ENCODE results near the gene SGIP1. TPM values are rescaled to one million over a fixed set of nuclear protein-coding genes. Genes with fewer than 3 reads are reported as not detected.

The SGIP1 gene
- polyA plus RNA-seq, 3 donors = 9.6 to 13.8 (median 13.1) TPM

DNA sequence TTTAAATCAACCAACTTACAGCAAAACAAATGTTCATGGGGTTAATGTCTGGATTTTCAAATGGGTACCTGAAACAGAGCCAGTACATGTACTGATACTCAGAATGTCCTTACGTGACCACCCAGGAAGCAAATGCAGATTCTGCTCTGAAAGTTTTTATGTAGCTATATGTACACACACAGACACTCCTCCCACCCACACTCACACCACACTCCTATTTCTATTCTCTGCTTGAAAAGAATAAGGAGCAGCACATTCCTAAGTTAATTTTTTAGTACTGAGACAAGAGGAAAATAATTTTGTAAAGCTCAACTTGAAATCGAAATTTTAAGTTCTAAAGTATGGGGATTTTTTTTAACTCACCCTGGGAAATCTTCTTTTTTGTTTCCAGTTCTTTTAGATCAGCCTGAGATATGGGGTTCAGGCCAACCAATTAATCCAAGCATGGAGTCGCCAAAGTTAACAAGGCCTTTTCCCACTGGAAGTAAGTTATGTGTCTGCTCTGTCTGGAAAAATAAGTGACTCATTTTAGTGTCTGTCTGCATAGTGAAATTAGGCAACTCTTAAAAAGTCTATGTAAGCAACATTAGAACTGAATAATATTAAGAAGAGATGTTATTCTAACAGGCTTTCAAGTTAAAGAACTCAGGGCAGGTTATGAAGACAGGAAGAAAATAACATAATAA, 142.8 kb downstream of the SGIP1 start:
- DNase-seq (ENCODE audit: low read depth in 3 of 3, low spot score in 2 of 3) = peak in 1 of 3 donors; percentile 9

DNA sequence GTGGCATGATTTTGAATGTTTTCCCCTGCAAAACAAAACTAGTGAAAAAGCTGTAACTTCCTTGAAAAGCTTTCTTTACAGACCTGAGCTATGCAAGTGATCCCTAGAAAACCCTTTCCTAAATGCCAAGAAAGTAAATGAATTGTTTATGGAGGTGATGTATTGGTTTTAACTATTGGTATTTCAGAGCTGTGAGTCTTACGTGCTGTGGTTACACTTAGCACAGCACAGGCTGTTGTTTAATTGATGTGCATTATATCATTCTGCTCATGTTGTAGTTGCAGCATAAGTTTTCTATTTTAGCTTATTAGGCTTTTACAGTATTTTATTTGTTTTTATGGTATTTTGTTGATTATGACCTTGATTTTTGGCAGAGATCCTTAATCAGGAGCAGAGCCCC, 144.2 kb downstream of the SGIP1 start:
- DNase-seq (ENCODE audit: low read depth in 3 of 3, low spot score in 2 of 3) = no peak

DNA sequence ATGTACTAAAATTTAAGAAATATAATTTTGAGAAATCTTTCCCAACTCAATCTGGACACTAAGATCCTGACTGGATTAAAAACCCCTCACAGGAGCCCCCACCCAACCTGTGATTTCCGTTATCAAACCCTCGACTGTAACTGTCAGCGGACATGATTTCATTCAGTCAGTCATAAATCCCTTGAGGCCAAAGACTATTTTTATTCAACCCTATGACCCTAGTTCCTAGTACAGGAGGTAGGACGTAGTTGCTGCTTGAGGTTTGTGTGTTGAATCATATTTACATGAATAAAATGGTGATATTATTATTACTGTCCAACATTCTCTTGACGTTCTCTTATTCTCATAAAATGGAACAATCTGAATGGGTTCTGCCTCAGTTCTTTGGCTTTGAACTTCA, 145.2 kb downstream of the SGIP1 start:
- no peak for DNase-seq (ENCODE audit: low read depth in 3 of 3, low spot score in 2 of 3)

DNA sequence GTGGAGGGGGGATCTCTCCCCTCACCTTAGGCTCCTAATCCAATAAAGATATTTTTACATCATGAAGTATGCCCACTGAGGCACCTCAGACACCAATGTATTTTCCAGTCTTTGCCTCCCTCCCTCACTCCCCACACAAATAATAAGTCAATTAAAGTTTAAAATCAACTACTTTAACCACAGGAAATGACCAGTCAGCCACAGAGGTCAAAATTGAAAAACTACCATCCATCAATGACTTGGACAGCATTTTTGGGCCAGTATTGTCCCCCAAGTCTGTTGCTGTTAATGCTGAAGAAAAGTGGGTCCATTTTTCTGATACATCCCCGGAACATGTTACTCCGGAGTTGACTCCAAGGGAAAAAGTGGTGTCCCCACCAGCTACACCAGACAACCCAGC, 147.7 kb downstream of the SGIP1 start:
- DNase-seq (ENCODE audit: low read depth in 3 of 3, low spot score in 2 of 3) = no peak

DNA sequence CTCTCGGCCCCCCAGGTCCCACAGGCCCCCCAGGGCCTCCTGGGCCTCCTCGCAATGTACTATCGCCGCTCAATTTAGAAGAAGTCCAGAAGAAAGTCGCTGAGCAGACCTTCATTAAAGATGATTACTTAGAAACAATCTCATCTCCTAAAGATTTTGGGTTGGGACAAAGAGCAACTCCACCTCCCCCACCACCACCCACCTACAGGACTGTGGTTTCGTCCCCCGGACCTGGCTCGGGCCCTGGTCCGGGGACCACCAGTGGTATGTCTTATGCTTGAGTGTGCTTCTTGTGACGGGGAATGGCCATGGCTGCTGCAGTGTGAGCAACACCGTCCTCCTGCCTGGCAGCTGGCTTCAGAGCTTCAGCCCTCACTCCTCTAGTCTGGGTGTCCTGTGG, 148.2 kb downstream of the SGIP1 start:
- DNase-seq (ENCODE audit: low read depth in 3 of 3, low spot score in 2 of 3) = no peak

DNA sequence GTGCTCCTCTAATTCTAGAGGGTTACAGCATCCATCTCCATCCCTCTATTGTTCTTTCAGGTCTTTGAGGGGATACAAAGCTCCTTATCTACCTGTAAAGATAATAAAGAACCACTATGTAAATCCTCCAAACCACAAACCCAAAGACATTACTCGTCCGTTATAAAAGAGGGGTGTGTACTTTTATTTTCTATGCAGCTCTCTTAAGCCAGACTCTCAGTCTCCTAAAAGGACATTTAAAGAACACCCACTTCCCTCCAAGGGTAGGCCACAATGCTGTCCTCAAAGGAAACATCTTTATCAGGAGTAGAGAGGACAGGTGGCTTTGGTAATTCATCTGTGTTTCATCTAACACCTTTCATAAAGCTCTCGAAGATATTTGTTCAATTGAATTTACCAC, 150.4 kb downstream of the SGIP1 start:
- DNase-seq (ENCODE audit: low read depth in 3 of 3, low spot score in 2 of 3) = no peak

DNA sequence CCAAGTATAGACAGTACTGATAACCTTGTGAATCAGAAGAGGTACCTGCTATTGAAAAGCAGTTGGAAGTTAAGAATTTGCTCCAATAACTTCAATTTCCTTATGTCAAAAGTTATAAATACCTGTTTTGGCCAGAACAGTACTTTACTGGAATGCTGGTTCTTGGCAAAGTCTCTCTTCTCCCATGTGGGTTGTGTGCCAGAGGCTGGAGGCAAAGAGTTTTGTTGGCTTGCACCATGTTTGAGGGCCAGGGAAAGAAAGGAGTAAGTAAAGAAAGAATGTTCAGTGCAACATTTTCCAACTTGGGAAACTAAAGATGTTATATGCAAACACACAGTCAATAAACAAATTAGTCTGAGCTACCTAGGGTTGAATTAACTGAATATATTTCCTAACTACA, 151.3 kb downstream of the SGIP1 start:
- DNase-seq (ENCODE audit: low read depth in 3 of 3, low spot score in 2 of 3) = no peak

DNA sequence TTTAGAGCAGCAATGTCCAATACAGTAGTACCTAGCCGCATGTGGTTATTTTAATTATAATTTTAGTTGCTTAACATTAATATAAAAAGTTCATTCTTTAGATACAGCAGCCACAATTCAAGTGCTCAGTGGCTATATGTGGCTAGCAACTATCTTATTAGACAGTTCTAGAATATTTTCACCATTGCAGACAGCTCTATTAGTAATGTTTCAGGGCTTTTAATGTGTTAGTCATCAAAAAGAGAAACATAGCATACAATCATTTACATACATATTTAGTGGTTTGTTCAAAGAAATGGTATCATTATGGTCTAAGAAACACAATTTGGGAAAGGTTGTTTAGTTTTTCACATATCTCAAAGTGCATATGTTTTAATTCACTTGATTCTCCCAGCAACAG, 151.7 kb downstream of the SGIP1 start:
- no peak for DNase-seq (ENCODE audit: low read depth in 3 of 3, low spot score in 2 of 3)

DNA sequence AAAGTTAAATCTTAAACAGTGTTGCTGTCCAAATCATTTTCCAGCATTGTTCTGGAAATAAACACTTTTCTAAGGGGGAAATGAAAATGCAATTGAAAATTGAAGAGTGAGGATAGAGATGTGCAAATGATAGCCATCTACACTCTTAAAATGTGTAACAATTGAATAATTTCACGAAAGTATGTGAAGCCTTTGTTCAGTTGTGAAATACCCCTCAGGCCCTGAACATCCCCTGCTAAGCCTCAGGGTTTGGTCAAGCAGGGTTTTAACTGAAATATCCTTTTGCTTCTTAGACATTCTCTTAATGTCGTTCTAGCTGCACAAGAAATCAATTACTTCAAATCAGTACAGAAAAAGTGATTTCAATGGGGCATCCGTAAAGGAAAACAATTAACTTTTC, 152.5 kb downstream of the SGIP1 start:
- DNase-seq (ENCODE audit: low read depth in 3 of 3, low spot score in 2 of 3) = no peak

DNA sequence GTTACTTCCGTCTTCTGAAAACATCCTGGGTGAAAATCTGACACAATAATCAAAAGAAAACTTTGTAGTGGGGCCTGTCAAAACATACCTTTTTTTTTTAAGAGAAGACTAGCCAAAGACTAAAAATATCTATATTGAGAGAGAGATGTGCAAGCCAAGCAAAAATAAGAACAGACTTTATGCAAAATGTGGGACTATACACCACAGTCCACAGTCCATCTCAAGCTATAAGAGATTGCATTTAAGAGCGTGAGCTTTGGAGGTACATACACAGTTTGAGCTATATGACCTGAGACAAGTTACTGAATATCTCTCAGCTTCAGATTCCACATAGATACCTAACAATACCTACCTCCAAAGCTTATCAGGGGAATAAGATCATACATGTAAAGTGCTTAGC, 153.4 kb downstream of the SGIP1 start:
- no peak for DNase-seq (ENCODE audit: low read depth in 3 of 3, low spot score in 2 of 3)

DNA sequence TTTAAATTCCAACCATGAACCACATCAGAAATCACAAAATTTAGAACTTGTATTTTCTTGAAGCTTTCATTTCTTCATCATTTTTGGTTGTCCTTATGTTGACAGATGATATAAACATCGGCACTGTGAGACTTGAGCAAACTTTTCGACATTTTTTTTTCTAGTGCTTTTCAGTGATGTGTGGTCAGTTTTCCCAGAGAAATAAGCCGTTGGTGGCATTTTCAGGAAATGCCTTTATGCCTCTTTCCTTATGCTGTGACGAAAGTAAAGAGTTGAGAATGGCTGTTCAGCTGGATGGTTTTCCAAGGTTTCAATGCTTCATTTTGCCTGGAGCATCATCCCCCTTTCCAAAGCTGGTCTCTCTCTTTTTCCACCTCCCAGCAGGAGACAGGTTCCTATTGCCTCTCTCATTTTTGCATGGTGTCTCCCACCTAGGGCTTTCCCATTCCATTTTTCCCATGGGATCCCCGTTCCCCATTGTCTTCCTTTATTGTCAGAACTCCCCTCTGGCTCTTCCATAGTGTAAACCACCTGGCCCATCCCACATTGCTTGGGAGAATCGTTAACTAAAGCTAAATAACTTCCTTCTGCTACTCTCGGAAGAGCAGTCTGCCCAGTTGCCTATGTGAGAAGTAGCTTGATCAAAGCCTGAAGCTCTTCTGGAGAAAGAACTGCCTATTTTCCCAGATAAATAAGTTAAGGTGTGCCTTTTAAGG, 156.9 kb downstream of the SGIP1 start:
- no peak for DNase-seq (ENCODE audit: low read depth in 3 of 3, low spot score in 2 of 3)

DNA sequence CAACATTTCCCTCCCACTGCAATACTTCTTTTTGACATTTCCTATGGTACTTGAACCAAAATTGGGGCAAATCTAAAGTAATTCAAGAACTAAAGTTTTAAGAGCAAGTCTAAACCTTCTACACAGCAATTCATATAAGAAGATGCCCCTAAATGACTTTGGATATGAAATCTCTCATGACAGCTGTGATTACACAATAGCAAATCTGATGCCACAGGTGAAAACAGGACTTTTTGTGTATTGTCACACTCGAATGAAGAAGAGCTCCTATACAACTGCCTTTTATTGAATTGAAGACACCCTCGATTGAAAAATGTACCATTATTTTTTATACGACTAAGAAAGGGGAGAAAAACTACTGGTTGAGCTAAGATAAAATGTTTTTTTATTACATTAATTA, 158.7 kb downstream of the SGIP1 start:
- no peak for DNase-seq (ENCODE audit: low read depth in 3 of 3, low spot score in 2 of 3)

DNA sequence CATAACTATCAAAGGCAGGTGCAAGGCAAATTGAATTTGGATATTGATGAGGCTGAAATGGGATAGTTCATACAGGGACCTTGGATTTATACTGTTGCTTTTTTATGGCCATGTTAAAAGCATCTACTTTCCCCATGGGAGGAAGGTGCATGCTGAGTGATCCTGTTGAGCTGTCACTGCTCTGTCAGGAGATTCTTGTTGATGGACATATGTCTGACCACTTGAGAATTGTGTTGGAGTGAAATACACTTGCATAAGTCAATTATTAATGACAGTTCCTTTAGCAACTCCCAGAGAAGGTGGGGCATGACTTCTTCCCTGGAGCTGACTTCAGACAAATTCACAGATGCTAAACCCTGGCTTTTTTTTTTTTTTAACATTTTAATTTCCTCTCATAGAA, 159.9 kb downstream of the SGIP1 start:
- no peak for DNase-seq (ENCODE audit: low read depth in 3 of 3, low spot score in 2 of 3)

DNA sequence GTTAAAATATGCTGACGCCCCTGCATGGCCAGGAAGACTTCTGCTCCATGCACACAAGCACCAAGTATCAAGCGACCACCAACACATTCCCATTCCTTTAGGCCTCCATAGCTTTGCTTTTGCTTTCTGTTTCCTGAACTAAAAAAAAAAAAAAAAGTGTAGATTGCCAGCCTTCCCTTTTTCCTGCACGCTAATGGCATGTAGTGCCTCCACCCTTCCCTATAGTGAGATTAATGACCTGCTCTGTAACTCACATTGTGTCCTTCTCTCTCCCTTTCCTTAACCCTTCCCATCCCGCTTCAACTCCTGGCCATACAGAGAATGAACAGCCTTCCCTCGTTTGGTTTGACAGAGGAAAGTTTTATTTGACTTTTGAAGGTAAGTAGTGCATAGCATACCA, 161.2 kb downstream of the SGIP1 start:
- DNase-seq (ENCODE audit: low read depth in 3 of 3, low spot score in 2 of 3) = no peak

DNA sequence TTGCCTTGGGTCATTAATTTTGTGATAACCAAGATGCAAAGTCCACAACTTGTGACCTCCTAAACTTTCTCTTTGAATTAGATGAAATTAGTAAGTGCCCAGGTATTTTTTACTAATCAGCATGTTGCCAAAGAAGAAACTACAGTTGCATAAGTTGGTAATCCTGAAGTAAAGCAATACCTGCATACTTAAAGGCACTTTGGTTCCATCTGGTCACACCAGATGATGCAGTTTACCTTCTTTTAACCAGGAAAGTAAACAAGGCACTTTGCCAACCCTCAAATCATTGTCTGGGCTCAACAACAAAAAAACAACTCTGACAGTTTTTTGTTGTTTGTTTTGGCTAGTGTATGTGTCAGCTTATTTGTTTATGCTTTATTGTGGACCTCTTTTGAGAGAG, 162.8 kb downstream of the SGIP1 start:
- no peak for DNase-seq (ENCODE audit: low read depth in 3 of 3, low spot score in 2 of 3)

DNA sequence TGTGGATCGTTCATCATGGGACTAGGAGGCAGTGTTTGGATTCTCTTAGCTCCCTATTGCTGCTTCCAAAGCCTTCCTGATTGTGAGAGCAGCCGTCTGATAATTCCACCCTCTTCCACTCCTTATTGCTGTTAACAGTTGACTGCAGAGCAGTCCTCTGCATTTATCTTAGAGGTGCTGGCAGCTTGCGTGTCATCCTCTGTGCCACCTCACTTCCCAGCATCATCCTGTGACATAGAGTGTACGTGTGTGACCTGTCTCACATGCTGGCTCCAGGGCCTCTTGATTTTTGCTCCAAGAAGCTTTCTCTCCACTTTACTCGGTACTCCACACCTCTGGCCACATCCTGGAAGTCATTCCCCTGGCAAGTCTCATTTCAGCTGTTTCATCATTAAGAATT, 165.3 kb downstream of the SGIP1 start:
- DNase-seq (ENCODE audit: low read depth in 3 of 3, low spot score in 2 of 3) = no peak

DNA sequence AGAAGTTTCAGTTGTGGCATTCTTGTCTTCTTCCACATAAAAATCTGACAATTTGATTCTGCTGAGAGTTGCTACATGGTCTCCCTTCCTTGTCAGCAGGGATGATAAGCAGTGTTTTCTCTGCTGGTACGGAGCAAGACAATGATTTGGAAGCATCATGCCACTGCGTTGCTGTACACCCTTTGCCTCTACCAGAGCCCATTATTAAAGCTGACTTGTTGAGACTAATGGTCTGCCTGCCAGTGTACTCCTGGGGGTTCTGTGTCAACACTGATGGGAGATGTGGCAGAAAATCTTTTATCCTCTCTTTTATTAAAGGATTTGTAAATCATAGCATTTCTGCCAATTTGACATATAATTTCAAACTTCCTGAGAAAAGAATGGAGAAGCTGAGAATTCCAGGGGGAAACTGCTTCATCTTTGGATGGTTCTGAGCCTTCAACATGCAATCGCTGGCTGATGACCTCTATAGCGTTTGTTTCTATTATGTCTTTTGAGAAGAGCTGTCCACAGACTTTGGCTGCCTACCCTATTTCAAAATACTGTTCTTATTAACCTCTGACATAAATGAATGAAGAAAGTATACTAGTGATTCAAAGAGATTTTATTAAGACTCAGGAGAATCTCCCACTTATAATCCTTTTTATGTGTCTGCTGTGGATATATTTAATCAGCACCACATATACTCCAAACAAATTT, 170.4 kb downstream of the SGIP1 start:
- no peak for DNase-seq (ENCODE audit: low read depth in 3 of 3, low spot score in 2 of 3)

DNA sequence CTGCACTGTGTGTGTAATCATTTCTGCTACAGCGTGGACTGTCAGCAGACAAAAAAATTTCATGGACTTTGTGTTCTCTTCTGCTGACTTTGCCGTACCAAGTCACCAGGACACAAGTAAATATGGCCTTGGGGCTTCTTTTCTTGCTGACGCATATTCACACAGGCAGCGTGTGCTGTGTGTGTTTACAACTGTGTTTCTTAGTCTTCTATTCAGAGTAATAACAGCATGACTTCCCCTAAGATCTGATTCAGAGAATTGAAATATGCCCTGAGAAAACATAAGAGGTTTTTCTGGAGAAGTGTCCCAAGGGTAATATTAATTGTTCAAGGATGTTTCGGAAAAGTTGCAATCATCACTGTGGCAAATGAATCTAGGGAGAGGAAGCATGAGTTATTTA, 171.2 kb downstream of the SGIP1 start:
- DNase-seq (ENCODE audit: low read depth in 3 of 3, low spot score in 2 of 3) = no peak

DNA sequence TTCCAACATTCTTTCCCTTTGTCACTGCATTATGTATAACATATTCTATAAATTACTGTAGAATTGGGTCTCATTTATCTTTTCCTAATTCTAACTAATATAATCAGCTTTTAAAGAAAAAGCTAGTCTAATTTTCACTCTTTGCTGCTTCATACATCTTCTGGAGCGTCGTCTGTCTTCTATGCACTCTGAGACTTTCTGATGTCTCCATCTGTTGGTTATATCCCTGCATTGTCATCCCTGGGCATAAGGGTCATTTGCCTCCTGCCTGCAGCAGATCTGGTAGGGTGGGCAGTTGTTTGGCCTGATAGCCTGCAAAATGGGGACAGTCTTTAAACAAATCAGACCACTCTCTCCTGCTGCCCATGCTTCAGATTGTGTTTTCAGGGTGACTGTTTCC, 177.5 kb downstream of the SGIP1 start:
- no peak for DNase-seq (ENCODE audit: low read depth in 3 of 3, low spot score in 2 of 3)

DNA sequence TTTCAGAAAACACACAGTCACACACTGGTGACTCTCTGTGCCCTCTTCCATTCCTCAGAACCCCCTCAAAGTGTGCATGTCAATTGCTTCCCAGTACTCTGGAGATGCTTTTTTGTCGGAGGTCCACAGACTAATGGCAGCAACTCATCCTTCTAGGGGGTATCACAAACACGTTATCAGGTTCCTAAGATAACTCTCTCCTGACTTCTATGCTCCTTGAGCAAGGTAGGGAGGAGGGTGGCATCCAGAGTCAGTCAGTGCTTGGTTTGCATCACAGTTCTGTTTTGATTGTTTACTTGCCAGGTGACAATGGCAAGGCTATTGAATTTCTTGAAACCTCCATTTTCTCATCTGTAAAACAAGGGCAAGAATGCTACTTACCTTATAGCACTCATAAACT, 178.9 kb downstream of the SGIP1 start:
- DNase-seq (ENCODE audit: low read depth in 3 of 3, low spot score in 2 of 3) = no peak

DNA sequence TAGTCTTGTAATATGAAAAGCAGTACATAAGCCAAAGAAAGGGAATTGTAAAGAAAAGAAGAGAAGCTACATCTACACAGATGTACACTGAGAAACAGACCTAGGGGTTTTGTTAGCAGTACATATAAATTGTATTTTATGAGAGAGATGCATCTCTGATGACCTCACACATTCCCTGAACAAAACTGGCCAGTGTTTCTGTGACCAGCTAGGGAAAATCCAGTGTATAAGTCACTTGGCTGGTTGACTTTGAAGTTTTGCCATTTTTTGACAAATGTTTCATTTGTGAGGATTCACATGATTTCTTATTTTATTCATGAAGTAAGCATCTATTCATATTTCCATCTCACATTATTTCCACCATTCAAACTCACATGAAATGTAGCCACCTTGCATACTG, 190.0 kb downstream of the SGIP1 start:
- no peak for DNase-seq (ENCODE audit: low read depth in 3 of 3, low spot score in 2 of 3)
